HG03196 (cell line): ENCODE results near the gene KRT15.

Experiments used
- ATAC-seq: cut with Tn5 transposase; IDR thresholded peaks from one replicate; pipeline ENCODE4 v1.9.1; 2021; ENCODE audit not compliant: unreplicated experiment

Gene KRT15

GRCh38 chr17:41518789-41519449, at the start of gene KRT15:
Gene KRT15, minus strand, starts transcription at chr17:41518890. Its CDS starts 63 bp downstream, at chr17:41518827.
- no peak for ATAC-seq

- no peak for ATAC-seq
Measured at GRCh38 chr17:41567317-41567716, 48.6 kb upstream of the KRT15 start.

- no peak for ATAC-seq
Measured at GRCh38 chr17:41565338-41565737, 46.6 kb upstream of the KRT15 start.

- no peak for ATAC-seq
Measured at GRCh38 chr17:41563607-41564170, 45.0 kb upstream of the KRT15 start.

GRCh38 chr17:41561554-41561953, 42.9 kb upstream of the KRT15 start:
- no peak for ATAC-seq

- no peak for ATAC-seq
Measured at GRCh38 chr17:41559548-41559947, 40.9 kb upstream of the KRT15 start.

- no peak for ATAC-seq
Measured at GRCh38 chr17:41556931-41557330, 38.2 kb upstream of the KRT15 start.

GRCh38 chr17:41556306-41556705, 37.6 kb upstream of the KRT15 start:
- no peak for ATAC-seq

GRCh38 chr17:41555105-41555887, 36.6 kb upstream of the KRT15 start:
- no peak for ATAC-seq

- no peak for ATAC-seq
Measured at GRCh38 chr17:41553987-41554680, 35.4 kb upstream of the KRT15 start.

GRCh38 chr17:41553176-41553575, 34.5 kb upstream of the KRT15 start:
- no peak for ATAC-seq

- no peak for ATAC-seq
Measured at GRCh38 chr17:41552455-41552854, 33.8 kb upstream of the KRT15 start.

GRCh38 chr17:41551365-41551764, 32.7 kb upstream of the KRT15 start:
- no peak for ATAC-seq

- ATAC-seq: no peak
Measured at GRCh38 chr17:41549596-41550039, 30.9 kb upstream of the KRT15 start.

GRCh38 chr17:41548844-41549595, 30.3 kb upstream of the KRT15 start:
- no peak for ATAC-seq

- no peak for ATAC-seq
Measured at GRCh38 chr17:41547921-41548843, 29.5 kb upstream of the KRT15 start.

GRCh38 chr17:41547378-41547841, 28.7 kb upstream of the KRT15 start:
- no peak for ATAC-seq

- ATAC-seq: no peak
Measured at GRCh38 chr17:41546819-41547218, 28.1 kb upstream of the KRT15 start.

GRCh38 chr17:41545829-41546410, 27.2 kb upstream of the KRT15 start:
- no peak for ATAC-seq
